Activated CD4-positive, alpha-beta memory T cell treated with anti-CD3 and anti-CD28 coated beads for 36 hours (primary cell): ENCODE data around the gene RPS4Y1. TPM values are rescaled to one million over a fixed set of nuclear protein-coding genes. Genes with fewer than 3 reads are reported as not detected.
"Not testable (repeated sequence)": the region's sequence is repeated elsewhere in the genome, so short reads cannot be mapped to it uniquely, and the experiment has no call there.

Source experiments
- CTCF ChIA-PET: fragments of 350-600 bp; sonication (Branson Sonifier 250); formaldehyde crosslinking; loops from one replicate; lab custom pipeline; 2021; ENCODE audit warnings: antibody characterized with exemption, inconsistent platforms; lab: Charles Lee
- POLR2A ChIA-PET: fragments of 350-600 bp; sonication (Branson Sonifier 250); formaldehyde crosslinking; loops from one replicate; lab custom pipeline; 2021; ENCODE audit warnings: antibody characterized with exemption; lab: Charles Lee
- DNase-seq: peaks from one replicate; pipeline ENCODE4 v3.0.0-alpha.2; 2020
- H3K27ac Mint-ChIP-seq: one replicate; pipeline ENCODE4 v1.8.0; 2021; ENCODE audit warnings: mixed read lengths
- H3K27me3 Mint-ChIP-seq: one replicate; pipeline ENCODE4 v1.8.0; 2021; ENCODE audit warnings: mixed read lengths
- H3K36me3 Mint-ChIP-seq: one replicate; pipeline ENCODE4 v1.8.0; 2021; ENCODE audit warnings: mixed read lengths
- H3K4me1 Mint-ChIP-seq: one replicate; pipeline ENCODE4 v1.8.0; 2021; ENCODE audit warnings: low read depth, mixed read lengths
- H3K4me3 Mint-ChIP-seq: one replicate; pipeline ENCODE4 v1.8.0; 2021; ENCODE audit warnings: mild to moderate bottlenecking, mixed read lengths
- H3K9me3 Mint-ChIP-seq: one replicate; pipeline ENCODE4 v1.8.0; 2021; ENCODE audit warnings: mixed read lengths
- intact Hi-C: fragments of 100-400 bp; cut with micrococcal nuclease; formaldehyde crosslinking; loops from one replicate; pipeline ENCODE4 v1.15.1; 2023
- total RNA-seq, 2 experiments: library from RNA; stranded (reverse); gene quantifications; one replicate each; pipeline ENCODE4 v1.2.3, GENCODE V29; 2021

The RPS4Y1 gene
- 100 to 1,000 TPM; 295 to 302 TPM for total RNA-seq

DNA sequence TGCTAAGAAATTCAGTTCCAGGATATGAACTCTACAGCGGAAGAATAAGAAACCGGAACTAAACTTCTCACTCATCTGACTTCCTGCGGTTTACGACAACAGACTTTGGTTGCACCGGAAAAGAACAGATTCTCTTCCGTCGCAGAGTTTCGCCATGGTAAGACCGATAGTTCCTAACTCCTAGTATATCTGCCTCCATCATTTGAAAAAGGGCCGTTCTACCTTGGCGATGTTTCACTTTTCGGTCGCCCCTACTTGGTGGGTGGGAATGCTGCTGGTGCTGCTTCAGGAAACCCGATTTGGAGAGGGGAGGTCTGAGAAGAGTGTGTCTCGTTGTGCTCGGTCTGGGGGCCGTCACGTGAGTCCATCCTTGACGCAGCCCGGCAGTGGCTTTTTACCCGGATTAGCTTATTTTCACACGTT is at the start of gene RPS4Y1:
Gene RPS4Y1 (plus strand): TSS at position 132 of the 423 bp plus-strand sequence. CDS start 23 bp downstream, at position 155.
- peak; percentile 57 for DNase-seq
- intact Hi-C loops = loop anchor here (1.0 to 5.0 kb wide), 3 partner anchors 46 to 163 kb away; partner anchors contain the start of gene ZFY
- POLR2A ChIA-PET = no interaction called here
- Mint-ChIP-seq H3K4me3 (peak within 1 kb of the TSS; percentile 94), H3K27me3 (no peaks in the 10 kb centered on the region), H3K4me1 (peaks cover 45% of the 10 kb centered on the region), H3K27ac (peak within 1 kb of the TSS; percentile 95), H3K9me3 (no peaks in the 10 kb centered on the region), H3K36me3 (peaks cover 35% of the 10 kb centered on the region)
- CTCF ChIA-PET = no interaction called here

DNA sequence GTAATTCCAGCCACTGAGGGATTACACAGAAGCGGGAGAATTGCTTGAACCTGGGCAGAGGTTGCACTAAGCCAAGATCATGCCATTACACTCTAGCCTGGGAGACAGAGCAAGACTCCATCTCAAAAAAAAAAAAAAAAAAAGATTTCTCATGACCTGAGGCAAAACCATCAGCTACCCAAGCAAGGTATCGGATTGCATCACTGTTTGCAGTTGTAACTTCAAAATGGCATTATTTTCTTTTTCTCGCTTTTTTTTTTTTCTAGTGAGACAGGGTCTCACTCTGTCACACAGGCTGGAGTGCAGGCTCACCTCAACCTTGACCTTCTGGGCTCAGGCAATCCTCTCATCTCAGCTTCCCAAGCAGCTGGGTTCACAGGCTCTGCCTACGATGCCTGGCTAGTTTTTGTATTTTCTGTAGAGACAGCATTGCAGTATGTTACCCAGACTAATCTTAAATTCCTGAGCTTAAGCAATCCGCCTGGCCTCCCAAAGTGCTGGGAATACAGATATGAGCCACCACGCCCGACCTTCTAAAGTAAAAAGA is 44.4 kb upstream of the RPS4Y1 start:
- no peaks in the 10 kb centered on the region for H3K9me3 Mint-ChIP-seq
- no peaks in the 10 kb centered on the region for H3K36me3 Mint-ChIP-seq
- H3K4me1 Mint-ChIP-seq = no peaks in the 10 kb centered on the region
- no peak overlapping the region for H3K27ac Mint-ChIP-seq
- no peak overlapping the region for H3K4me3 Mint-ChIP-seq
- no peak for DNase-seq
- intact Hi-C loops = no loop called here
- peaks cover 4% of the 10 kb centered on the region for H3K27me3 Mint-ChIP-seq
- POLR2A ChIA-PET = no interaction called here
- CTCF ChIA-PET = no interaction called here

DNA sequence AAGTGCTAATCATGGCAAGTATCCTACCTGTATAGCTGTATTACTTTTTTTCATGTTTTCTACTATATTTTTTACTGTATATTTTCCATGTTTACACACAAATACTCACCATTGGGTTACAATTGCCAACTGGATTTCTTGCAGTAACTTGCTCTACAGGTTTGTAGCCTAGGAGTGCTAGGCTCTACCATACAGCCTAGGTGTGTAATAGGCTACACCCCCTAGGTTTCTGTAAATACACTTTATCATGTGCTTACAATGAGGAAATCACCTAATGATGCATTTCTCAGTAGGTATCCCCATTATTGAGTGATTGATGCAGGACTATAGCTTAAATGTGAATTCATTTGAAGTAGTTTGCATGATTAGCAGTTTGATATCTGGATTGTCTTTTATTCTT is 43.4 kb upstream of the RPS4Y1 start:
- POLR2A ChIA-PET = no interaction called here
- H3K9me3 Mint-ChIP-seq = no peaks in the 10 kb centered on the region
- no peaks in the 10 kb centered on the region for H3K36me3 Mint-ChIP-seq
- no peak overlapping the region for H3K27ac Mint-ChIP-seq
- CTCF ChIA-PET = no interaction called here
- peaks cover 4% of the 10 kb centered on the region for H3K27me3 Mint-ChIP-seq
- peaks cover 4% of the 10 kb centered on the region for H3K4me1 Mint-ChIP-seq
- no peak overlapping the region for H3K4me3 Mint-ChIP-seq
- DNase-seq = no peak
- intact Hi-C loops = no loop called here

DNA sequence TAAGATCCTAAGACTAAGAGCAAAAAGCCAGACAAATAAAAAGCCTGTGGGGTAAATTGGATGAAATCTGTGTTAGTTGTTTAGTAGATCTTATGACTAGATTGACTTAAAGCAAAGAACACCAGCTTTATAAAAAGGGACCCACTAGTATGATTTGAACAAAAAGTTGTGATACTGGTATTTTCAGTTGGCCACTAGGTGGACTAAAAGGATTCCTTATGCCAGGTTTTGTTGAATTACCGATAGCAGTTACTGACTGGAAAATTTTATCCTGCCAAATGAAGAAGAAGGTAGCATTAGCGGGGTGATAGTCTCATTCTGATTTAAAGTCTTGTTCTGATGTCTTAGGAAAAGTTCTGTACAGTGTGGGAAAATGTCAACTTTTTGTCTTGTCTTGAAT is 41.2 kb upstream of the RPS4Y1 start:
- intact Hi-C loops = no loop called here
- no peaks in the 10 kb centered on the region for H3K36me3 Mint-ChIP-seq
- H3K27me3 Mint-ChIP-seq = peaks cover 3% of the 10 kb centered on the region
- no peak overlapping the region for H3K27ac Mint-ChIP-seq
- no peak overlapping the region for H3K4me3 Mint-ChIP-seq
- peaks cover 4% of the 10 kb centered on the region for H3K4me1 Mint-ChIP-seq
- POLR2A ChIA-PET = no interaction called here
- H3K9me3 Mint-ChIP-seq = no peaks in the 10 kb centered on the region
- CTCF ChIA-PET = interaction anchor here (0.7 kb wide), 1 partner anchor 38 kb away, joined by 3 read pairs; no protein-coding TSS in a partner anchor
- no peak for DNase-seq

DNA sequence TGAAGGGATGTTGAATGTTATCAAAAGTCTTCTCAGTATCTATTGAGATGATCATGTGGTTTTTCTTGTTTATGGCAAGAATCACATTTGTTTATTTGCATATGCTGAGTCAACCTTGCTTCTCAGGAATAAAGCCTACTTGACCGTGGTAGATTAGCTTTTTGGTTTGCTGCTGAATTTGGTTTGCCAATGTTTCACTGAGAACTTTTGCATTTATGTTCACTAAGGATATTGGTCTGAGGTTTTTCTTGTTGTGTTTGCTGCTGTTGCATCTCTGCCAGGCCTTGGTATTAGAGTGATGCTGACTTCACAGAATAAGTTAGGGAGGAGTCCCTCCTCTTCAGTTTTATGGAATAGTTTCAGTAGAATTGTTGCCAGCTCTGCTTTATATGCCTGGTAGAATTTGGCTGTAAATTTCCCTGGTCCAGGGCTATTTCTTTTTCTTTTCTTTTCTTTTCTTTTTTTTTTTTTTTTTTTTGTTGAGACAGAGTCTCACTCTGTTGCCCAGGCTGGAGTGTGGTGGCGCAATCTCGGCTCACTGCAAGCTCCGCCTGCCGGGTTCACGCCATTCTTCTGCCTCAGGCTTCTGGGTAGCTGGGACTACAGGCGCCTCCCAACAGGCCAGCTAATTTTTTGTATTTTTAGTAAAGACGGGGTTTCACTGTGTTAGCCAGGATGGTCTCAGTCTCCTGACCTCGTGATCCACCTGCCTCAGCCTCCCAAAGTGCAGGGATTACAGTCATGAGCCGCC is 24.1 kb upstream of the RPS4Y1 start:
- CTCF ChIA-PET, H3K4me3 Mint-ChIP-seq: not testable (repeated sequence)

DNA sequence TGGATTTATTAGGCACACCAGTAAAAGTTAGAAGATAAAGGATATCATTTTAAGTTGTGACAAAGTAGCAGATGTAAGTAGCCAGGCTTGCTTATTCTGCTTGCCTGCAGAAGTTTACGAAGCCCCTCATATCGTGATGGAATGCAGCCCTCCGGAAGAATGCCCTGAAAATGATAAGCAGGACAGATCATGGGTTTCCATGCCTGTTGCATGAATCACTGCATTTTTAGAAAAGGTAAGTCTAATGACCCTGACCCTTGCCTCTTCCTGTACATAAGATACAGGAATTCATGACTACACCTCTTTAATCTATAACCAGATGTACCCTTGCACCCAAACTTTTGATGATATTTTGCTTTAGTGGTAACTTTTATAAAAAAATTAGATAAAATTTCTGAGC is 16.9 kb upstream of the RPS4Y1 start:
- H3K27ac Mint-ChIP-seq = no peak overlapping the region

More for the DNA sequence above, 24.1 kb upstream of the RPS4Y1 start:
- H3K27me3 Mint-ChIP-seq, H3K4me1 Mint-ChIP-seq, DNase-seq, H3K27ac Mint-ChIP-seq, POLR2A ChIA-PET, H3K9me3 Mint-ChIP-seq, H3K36me3 Mint-ChIP-seq, intact Hi-C loops: not testable (repeated sequence)

DNA sequence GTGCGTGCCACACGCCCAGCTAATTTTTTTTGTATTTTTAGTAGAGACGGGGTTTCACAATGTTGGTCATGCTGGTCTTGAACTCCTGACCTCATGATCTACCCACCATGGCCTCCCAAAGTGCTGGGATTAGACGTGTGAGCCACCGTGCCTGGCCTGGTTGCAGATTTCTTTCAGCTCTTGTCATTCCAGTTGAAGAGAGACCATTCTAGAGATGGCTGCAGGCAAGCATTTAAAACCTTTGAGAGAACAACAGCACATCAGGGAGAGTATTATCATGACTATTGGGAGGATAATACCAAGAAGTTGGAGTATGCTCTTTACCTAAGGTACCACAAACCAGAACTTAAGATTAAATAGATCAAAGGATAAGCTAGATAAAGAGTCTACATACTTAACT is 12.9 kb upstream of the RPS4Y1 start:
- ChIA-PET CTCF (no interaction called here), POLR2A (no interaction called here)
- intact Hi-C loops = no loop called here
- Mint-ChIP-seq H3K36me3 (no peaks in the 10 kb centered on the region), H3K27ac (no peak overlapping the region), H3K27me3 (peaks cover 14% of the 10 kb centered on the region), H3K9me3 (no peaks in the 10 kb centered on the region), H3K4me1 (no peaks in the 10 kb centered on the region), H3K4me3 (no peak overlapping the region)
- no peak for DNase-seq

More for the DNA sequence above, 16.9 kb upstream of the RPS4Y1 start:
- DNase-seq = no peak
- H3K4me1 Mint-ChIP-seq = no peaks in the 10 kb centered on the region
- intact Hi-C loops = no loop called here
- ChIA-PET CTCF (no interaction called here), POLR2A (no interaction called here)
- no peaks in the 10 kb centered on the region for H3K9me3 Mint-ChIP-seq
- H3K36me3 Mint-ChIP-seq = no peaks in the 10 kb centered on the region
- peaks cover 1% of the 10 kb centered on the region for H3K27me3 Mint-ChIP-seq
- H3K4me3 Mint-ChIP-seq = no peak overlapping the region

DNA sequence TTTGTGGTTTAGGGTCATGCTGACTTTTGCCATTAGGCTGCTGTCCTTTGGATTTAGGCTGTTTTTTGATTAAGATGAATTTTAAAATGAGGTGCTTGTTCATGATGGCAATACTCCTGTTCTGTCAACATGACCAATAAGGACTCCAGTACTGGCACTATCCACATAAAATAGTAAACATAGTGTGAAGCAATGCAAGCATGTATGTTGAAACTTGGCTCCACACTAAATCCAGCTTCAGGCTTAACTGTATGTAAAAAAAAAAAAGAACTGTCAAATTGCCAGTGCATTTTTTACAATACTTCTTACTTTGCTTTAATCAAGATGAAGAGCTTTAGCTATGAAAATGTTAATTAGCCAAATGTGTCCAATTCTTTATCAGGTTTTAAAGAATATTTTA is 6.2 kb upstream of the RPS4Y1 start:
- Mint-ChIP-seq H3K4me3 (no peak overlapping the region), H3K4me1 (no peaks in the 10 kb centered on the region), H3K27me3 (peaks cover 19% of the 10 kb centered on the region), H3K9me3 (no peaks in the 10 kb centered on the region), H3K36me3 (no peaks in the 10 kb centered on the region), H3K27ac (no peak overlapping the region)
- ChIA-PET CTCF (no interaction called here), POLR2A (no interaction called here)
- intact Hi-C loops = no loop called here
- no peak for DNase-seq

DNA sequence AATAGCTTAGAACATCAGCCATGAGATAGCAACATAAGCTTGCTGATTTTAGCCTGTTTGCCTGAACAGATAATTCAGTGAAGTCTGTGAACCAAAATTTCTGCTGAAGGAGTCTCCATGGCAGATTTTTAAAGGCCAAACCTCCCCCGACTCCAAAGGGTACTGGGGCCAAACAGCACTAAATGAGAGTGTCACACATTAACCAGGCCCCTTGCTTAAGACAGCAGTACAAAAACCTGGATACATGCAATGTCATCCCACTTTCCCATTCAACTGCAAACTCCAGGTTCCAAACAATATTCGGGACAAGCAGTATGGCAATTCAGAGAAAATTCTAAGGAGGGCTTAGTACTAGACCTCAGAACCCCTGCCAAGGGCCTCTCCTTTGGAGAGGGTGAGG is 4.3 kb upstream of the RPS4Y1 start:
- peaks cover 2% of the 10 kb centered on the region for H3K4me1 Mint-ChIP-seq
- no peak overlapping the region for H3K27ac Mint-ChIP-seq
- DNase-seq = no peak
- peaks cover 8% of the 10 kb centered on the region for H3K27me3 Mint-ChIP-seq
- H3K4me3 Mint-ChIP-seq = no peak overlapping the region
- intact Hi-C loops = no loop called here
- ChIA-PET CTCF (no interaction called here), POLR2A (no interaction called here)
- H3K36me3 Mint-ChIP-seq = peaks cover 2% of the 10 kb centered on the region
- H3K9me3 Mint-ChIP-seq = no peaks in the 10 kb centered on the region

DNA sequence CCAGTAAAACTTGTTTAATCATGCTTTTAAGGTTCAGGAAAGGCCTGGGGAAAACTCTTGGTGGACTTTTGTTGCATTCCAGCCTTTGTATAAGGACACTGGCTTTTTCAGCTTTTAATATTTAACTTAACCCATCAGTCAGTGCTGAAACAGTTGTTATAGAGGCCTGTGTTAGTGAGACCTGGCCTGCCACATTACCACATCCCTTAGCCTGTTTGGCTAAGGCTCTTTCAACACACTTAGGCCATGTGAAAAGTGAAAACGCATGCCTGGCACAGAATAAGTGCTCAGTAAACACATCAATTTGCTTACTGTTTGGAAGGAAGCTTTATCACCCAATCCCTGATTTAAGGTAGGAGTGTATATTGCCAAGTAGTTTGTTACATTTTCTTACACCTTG is 3.5 kb upstream of the RPS4Y1 start:
- H3K27ac Mint-ChIP-seq = no peak overlapping the region

DNA sequence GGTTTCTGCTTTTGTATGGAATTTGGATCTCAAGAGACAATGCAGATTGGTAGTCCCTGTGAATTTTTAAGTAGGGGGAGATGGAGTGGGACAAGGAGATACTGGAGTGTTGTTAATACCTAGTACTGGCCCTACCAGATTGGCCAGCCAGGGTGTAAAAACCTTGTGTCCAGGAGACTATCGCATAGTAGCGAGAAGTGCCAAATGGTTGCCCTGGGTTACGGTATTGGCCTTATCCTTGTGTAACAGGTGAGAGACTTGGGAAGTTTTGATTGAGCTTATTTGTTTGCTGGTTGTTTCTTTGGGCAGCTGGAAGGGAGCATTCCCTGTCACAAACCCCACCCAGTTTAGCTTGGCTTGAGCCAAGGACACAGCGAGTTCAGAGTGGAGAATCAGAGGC is 5.4 kb downstream of the RPS4Y1 start:
- intact Hi-C loops = no loop called here

More for the DNA sequence above, 3.5 kb upstream of the RPS4Y1 start:
- ChIA-PET CTCF (no interaction called here), POLR2A (no interaction called here)
- intact Hi-C loops = no loop called here
- H3K4me1 Mint-ChIP-seq = peaks cover 10% of the 10 kb centered on the region
- H3K4me3 Mint-ChIP-seq = no peak overlapping the region
- H3K27me3 Mint-ChIP-seq = peaks cover 8% of the 10 kb centered on the region
- no peak for DNase-seq
- H3K9me3 Mint-ChIP-seq = no peaks in the 10 kb centered on the region
- peaks cover 3% of the 10 kb centered on the region for H3K36me3 Mint-ChIP-seq

DNA sequence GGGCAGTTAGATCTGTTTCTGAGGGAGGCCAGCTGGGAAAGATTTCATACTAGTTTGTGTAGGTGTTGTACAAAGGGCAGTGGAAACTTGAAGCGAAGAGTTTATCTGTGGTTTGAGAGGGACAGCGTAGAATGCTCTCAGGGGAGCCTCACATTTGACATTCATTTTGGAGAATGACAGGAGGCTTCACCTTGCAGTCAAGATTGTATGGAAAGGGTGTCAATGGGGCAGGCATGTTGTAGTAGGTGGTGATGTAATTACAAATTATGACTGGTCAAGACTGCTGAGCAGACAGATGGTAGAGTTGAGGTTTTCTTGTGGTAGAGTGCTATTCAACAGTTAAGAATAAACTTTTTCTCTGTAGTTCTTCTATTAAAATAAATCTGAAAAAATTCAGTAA is 7.0 kb downstream of the RPS4Y1 start:
- peaks cover 75% of the 10 kb centered on the region for H3K36me3 Mint-ChIP-seq
- peak overlapping the region; percentile 35 for H3K27ac Mint-ChIP-seq
- H3K4me1 Mint-ChIP-seq = peaks cover 91% of the 10 kb centered on the region
- CTCF ChIA-PET = no interaction called here
- no peak for DNase-seq
- POLR2A ChIA-PET = no interaction called here
- H3K4me3 Mint-ChIP-seq = no peak overlapping the region
- H3K9me3 Mint-ChIP-seq = no peaks in the 10 kb centered on the region
- intact Hi-C loops = no loop called here
- H3K27me3 Mint-ChIP-seq = no peaks in the 10 kb centered on the region

More for the DNA sequence above, 5.4 kb downstream of the RPS4Y1 start:
- Mint-ChIP-seq H3K27ac (peak overlapping the region; percentile 29), H3K9me3 (no peaks in the 10 kb centered on the region), H3K4me1 (peaks cover 91% of the 10 kb centered on the region), H3K36me3 (peaks cover 71% of the 10 kb centered on the region), H3K27me3 (no peaks in the 10 kb centered on the region), H3K4me3 (no peak overlapping the region)
- no peak for DNase-seq
- ChIA-PET POLR2A (no interaction called here), CTCF (no interaction called here)

DNA sequence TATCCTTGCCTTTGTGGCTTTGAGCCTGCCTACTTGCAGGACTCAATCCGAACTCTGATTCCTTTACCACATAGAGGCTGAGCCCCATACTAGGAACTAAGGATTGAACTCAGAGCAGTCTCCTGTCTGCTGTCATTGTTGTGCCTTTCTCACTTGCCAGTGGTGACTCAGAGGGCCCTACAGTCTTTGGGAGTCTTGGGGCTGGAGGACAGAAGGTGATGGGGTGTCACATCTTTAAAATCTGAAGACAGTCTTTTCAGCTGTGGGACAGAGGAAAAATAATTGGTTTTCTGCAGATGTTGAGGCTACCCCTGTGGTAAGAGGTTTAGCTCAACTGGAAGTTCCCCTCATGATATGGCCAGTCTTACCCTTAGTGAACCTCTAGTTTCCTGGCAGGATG is 8.0 kb downstream of the RPS4Y1 start:
- Mint-ChIP-seq H3K4me3 (no peak overlapping the region), H3K27ac (peak overlapping the region; percentile 56), H3K9me3 (no peaks in the 10 kb centered on the region), H3K27me3 (no peaks in the 10 kb centered on the region), H3K4me1 (peaks cover 88% of the 10 kb centered on the region), H3K36me3 (peaks cover 72% of the 10 kb centered on the region)
- ChIA-PET POLR2A (no interaction called here), CTCF (no interaction called here)
- intact Hi-C loops = no loop called here
- no peak for DNase-seq
